Tibial artery (tissue), 4 donors: Measurements from ENCODE around the gene CFD.
"Not testable (repeated sequence)": the region's sequence is repeated elsewhere in the genome, so short reads cannot be mapped to it uniquely, and the experiment has no call there.

Source experiments
- DNase-seq, 2 donors: peaks; one replicate each; pipeline ENCODE4 v3.0.0-alpha.2; 2019
- H3K27ac ChIP-seq, 2 donors: fragments of 200-600 bp; sonication (generic) in 1 of 2; 1 replicate in 1 of 2; 2 replicates in 1 of 2; pipeline ENCODE4 v1.5.1; 2018 to 2019; ENCODE audit warnings: mild to moderate bottlenecking in 1 of 2
- H3K27me3 ChIP-seq, 2 donors: fragments of 200-600 bp; sonication (generic) in 1 of 2; one replicate each; pipeline versions ENCODE4 v1.5.1 to v1.6.0; 2016 to 2019
- H3K36me3 ChIP-seq, 3 donors: fragments of 200-600 bp; sonication (generic) in 2 of 3; one replicate each; pipeline ENCODE4 v1.5.1; 2016 to 2019; ENCODE audit warnings: mild to moderate bottlenecking in 2 of 3
- H3K4me1 ChIP-seq, 4 donors: fragments of 200-600 bp; sonication (generic) in 2 of 4; 1 replicate in 3 of 4; 2 replicates in 1 of 4; pipeline ENCODE4 v1.5.1; 2016 to 2019
- H3K4me3 ChIP-seq, 2 donors: fragments of 200-600 bp; sonication (generic) in 1 of 2; 1 replicate in 1 of 2; 2 replicates in 1 of 2; pipeline ENCODE4 v1.5.1; 2018 to 2019; ENCODE audit warnings: mild to moderate bottlenecking in 2 of 2
- H3K9me3 ChIP-seq, 3 donors: fragments of 200-600 bp; sonication (generic) in 1 of 3; one replicate each; pipeline ENCODE4 v1.5.1; 2016 to 2019
- CTCF ChIP-seq, 2 experiments: fragments of 200-600 bp in 1 of 2; fragments of 450-650 bp in 1 of 2; IDR thresholded peaks; one replicate each; pipeline ENCODE4 v1.5.1; 2017 to 2019; ENCODE audit warnings: antibody characterized with exemption in 2 of 2, mild to moderate bottlenecking in 1 of 2, moderate library complexity in 1 of 2
- intact Hi-C: fragments of 100-400 bp; cut with DNase I; formaldehyde crosslinking; loops from one replicate; pipeline ENCODE4 v1.15.0; 2023; ENCODE audit warnings: low total_unique reads

Gene CFD

GRCh38 chr19:890831-891230 is 31.4 kb downstream of the CFD start:
- Histone ChIP-seq H3K4me1 (peaks cover 0 to 24% (median 8%) of the 10 kb centered on the region in 4 donors), H3K4me3 (no peak overlapping the region), H3K27me3 (no peaks in the 10 kb centered on the region), H3K9me3 (no peaks in the 10 kb centered on the region), H3K27ac (no peak overlapping the region), H3K36me3 (peaks cover 8 to 53% (median 41%) of the 10 kb centered on the region in 3 donors)
- DNase-seq: no peak
- TF ChIP-seq CTCF (IDR thresholded peaks at IDR 0.05): no peak
- intact Hi-C loops: no loop called here

GRCh38 chr19:891421-892200 is 32.1 kb downstream of the CFD start:
- H3K27me3 ChIP-seq, intact Hi-C loops, H3K9me3 ChIP-seq, DNase-seq: not testable (repeated sequence)
- Histone ChIP-seq H3K4me1 (peaks cover 0 to 24% (median 8%) of the 10 kb centered on the region in 4 donors), H3K27ac (peak overlapping the region; percentile 79 to 94), H3K4me3 (peak overlapping the region; percentile 62 to 87), H3K36me3 (peaks cover 6 to 48% (median 33%) of the 10 kb centered on the region in 3 donors)

GRCh38 chr19:892243-892893 is 32.9 kb downstream of the CFD start:
- no peak for TF ChIP-seq CTCF (IDR thresholded peaks at IDR 0.05)
- peaks cover 6 to 48% (median 31%) of the 10 kb centered on the region in 3 donors for H3K36me3 ChIP-seq
- peak overlapping the region; percentile 79 to 94 for H3K27ac ChIP-seq
- intact Hi-C loops: no loop called here
- DNase-seq: no peak
- H3K9me3 ChIP-seq: no peaks in the 10 kb centered on the region
- no peaks in the 10 kb centered on the region for H3K27me3 ChIP-seq
- H3K4me3 ChIP-seq: peak overlapping the region; percentile 62 to 87
- peaks cover 0 to 24% (median 8%) of the 10 kb centered on the region in 4 donors for H3K4me1 ChIP-seq

- peak; percentile 92 to 95 for DNase-seq
- H3K36me3 ChIP-seq: peaks cover 2 to 47% (median 26%) of the 10 kb centered on the region in 3 donors
- H3K4me1 ChIP-seq: peaks cover 0 to 24% (median 8%) of the 10 kb centered on the region in 4 donors
- intact Hi-C loops: no loop called here
- no peaks in the 10 kb centered on the region for H3K27me3 ChIP-seq
- H3K9me3 ChIP-seq: no peaks in the 10 kb centered on the region
- no peak for TF ChIP-seq CTCF (IDR thresholded peaks at IDR 0.05)
- peak within 1 kb of the TSS; percentile 79 to 94 for H3K27ac ChIP-seq
- H3K4me3 ChIP-seq: peak within 1 kb of the TSS; percentile 62 to 87
Observed at GRCh38 chr19:892894-893689, 33.6 kb downstream of the CFD start, which contains the start of the genes MED16 and RNU6-9. Gene MED16 (minus strand): TSS chr19:893187. CDS start chr19:891131, 2,056 bp downstream. Gene RNU6-9 (plus strand): TSS chr19:893484.

- Histone ChIP-seq H3K4me1 (peaks cover 0 to 15% (median 6%) of the 10 kb centered on the region in 4 donors), H3K9me3 (no peaks in the 10 kb centered on the region), H3K36me3 (peaks cover 0 to 42% (median 29%) of the 10 kb centered on the region in 3 donors), H3K27ac (no peak overlapping the region), H3K4me3 (no peak overlapping the region), H3K27me3 (no peaks in the 10 kb centered on the region)
- intact Hi-C loops: no loop called here
- no peak for TF ChIP-seq CTCF (IDR thresholded peaks at IDR 0.05)
- DNase-seq: no peak
Observed at GRCh38 chr19:896434-896833, 37.0 kb downstream of the CFD start.
